CD4-positive, alpha-beta T cell treated with Interleukin-6 at 100 ng/mL for 8 hours (primary cell): Measurements from ENCODE around the gene GPLD1.

Experiments
- DNase-seq: peaks from one replicate; pipeline ENCODE4 v3.0.0-alpha.2; 2020; ENCODE audit warnings: mixed read lengths, low spot score

The GPLD1 gene

DNA sequence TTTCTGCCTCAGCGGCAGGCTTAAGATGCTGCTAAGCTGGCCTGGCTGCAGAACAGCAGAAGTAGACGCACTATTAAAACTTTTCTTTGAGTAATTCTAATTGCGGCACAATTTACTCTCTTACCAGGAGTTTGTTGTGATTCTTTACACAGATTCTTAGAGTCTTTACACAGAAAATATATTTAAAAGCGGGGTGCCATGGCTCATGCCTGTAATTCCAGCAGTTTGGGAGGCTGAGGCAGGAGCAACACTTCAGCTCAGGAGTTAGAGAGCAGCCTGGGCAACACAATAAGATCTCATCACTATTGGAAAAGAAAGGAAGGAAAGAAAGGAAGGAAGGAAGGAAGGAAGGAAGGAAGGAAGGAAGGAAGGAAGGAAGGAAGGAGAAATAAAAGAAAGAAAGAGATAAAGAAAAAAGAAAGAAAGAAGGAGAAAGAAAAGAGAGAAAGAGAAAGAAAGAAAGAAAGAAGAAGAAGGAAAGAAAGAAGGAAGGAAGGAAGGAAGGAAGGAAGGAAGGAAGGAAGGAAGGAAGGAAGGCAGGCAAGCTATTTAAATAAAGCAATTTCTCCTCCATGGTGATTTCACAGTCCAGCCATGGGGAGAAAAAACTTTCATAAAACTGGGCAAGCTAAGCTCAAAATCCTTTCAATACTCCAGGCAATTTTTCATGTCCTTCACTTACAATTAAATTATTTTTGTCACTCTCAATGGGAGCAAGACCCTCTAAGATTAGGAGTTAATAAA lies 107.7 kb downstream of the GPLD1 start:
- no peak for DNase-seq

DNA sequence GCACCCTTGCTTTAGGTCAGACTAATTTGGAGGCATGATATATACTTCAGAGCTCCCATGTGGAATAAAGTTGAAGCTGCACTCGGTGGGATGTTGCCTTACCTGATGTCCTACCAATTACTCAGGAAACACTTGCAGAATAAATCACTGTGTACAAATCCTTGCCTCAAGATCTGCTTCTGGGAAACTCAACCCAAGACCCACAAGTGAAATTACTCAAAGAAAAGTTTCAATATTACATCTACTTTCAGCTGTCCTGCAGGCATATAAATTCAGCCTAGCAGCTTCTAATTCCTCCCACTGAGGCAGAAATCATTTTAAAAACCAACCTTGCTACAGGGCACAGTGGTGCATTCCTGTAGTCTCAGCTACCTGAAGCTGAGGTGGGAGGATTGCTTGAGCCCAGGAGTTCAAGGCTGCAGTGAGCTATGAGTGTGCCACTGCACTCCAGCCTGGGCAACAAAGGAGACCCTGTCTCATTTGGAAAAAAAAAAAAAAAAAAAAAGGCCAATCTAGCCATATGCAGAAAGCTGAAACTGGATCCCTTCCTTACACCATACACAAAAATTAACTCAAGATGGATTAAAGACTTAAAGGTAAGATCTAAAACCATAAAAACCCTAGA lies 110.8 kb downstream of the GPLD1 start:
- no peak for DNase-seq
